HL-60 (cell line): ENCODE results near the gene CCR4.
A peak's percentile ranks its signal among the peaks of the same experiment; 100 is the strongest.
"Not testable (repeated sequence)": the region's sequence is repeated elsewhere in the genome, so short reads cannot be mapped to it uniquely, and the experiment has no call there.

Experiments used
- DNase-seq, 2 experiments: peaks; one replicate each; pipeline ENCODE4 v3.0.0-alpha.2; 2010 to 2020; ENCODE audit warnings: low read depth in 1 of 2, low spot score in 1 of 2
- H3K27ac ChIP-seq: fragments of 250-450 bp; sonication (Bioruptor Pico); replicated peaks from 2 replicates; pipeline ENCODE4 v1.5.1; 2020; ENCODE audit warnings: mild to moderate bottlenecking, moderate library complexity
- H3K27me3 ChIP-seq: fragments of 250-450 bp; sonication (Bioruptor Pico); 2 replicates; pipeline ENCODE4 v1.5.1; 2021; ENCODE audit warnings: mild to moderate bottlenecking, moderate library complexity; ENCODE audit not compliant: insufficient read depth, poor library complexity, severe bottlenecking
- H3K4me3 ChIP-seq: replicated peaks from 2 replicates; pipeline ENCODE4 v1.5.1; 2011; ENCODE audit warnings: mild to moderate bottlenecking, control low read depth, low read length; ENCODE audit not compliant: insufficient read depth
- CTCF ChIP-seq: IDR thresholded peaks from one replicate; pipeline ENCODE4 v1.5.1; 2011; ENCODE audit warnings: low read length, control low read depth, inconsistent platforms; ENCODE audit not compliant: insufficient read depth
- GABPA ChIP-seq: IDR thresholded peaks from 2 replicates; pipeline ENCODE4 v1.6.1; 2012; ENCODE audit warnings: low read depth
- POLR2AphosphoS5 ChIP-seq: IDR thresholded peaks from 2 replicates; pipeline ENCODE4 v1.6.1; 2012; ENCODE audit warnings: low read depth
- SPI1 ChIP-seq: IDR thresholded peaks from 2 replicates; pipeline ENCODE4 v1.6.1; 2012; ENCODE audit warnings: low read depth, mild to moderate bottlenecking, borderline replicate concordance
- long read RNA-seq: library from polyadenylated mRNA; unstranded; transcript quantifications from one replicate; pipeline ENCODE4 v2.0.0, GENCODE V29; 2020
- TF ChIP-seq, protein P1 (sequence below): IDR thresholded peaks from 2 replicates; pipeline ENCODE4 v1.6.1; 2012; ENCODE audit warnings: low read depth; ENCODE audit not compliant: insufficient replicate concordance

Gene CCR4
- long read RNA-seq, result 0 reads

- no peak for DNase-seq
- Histone ChIP-seq H3K27ac (no peak within 1 kb of the TSS), H3K4me3 (no peak within 1 kb of the TSS), H3K27me3 (no peaks in the 10 kb centered on the region)
- TF ChIP-seq, protein P1, sequence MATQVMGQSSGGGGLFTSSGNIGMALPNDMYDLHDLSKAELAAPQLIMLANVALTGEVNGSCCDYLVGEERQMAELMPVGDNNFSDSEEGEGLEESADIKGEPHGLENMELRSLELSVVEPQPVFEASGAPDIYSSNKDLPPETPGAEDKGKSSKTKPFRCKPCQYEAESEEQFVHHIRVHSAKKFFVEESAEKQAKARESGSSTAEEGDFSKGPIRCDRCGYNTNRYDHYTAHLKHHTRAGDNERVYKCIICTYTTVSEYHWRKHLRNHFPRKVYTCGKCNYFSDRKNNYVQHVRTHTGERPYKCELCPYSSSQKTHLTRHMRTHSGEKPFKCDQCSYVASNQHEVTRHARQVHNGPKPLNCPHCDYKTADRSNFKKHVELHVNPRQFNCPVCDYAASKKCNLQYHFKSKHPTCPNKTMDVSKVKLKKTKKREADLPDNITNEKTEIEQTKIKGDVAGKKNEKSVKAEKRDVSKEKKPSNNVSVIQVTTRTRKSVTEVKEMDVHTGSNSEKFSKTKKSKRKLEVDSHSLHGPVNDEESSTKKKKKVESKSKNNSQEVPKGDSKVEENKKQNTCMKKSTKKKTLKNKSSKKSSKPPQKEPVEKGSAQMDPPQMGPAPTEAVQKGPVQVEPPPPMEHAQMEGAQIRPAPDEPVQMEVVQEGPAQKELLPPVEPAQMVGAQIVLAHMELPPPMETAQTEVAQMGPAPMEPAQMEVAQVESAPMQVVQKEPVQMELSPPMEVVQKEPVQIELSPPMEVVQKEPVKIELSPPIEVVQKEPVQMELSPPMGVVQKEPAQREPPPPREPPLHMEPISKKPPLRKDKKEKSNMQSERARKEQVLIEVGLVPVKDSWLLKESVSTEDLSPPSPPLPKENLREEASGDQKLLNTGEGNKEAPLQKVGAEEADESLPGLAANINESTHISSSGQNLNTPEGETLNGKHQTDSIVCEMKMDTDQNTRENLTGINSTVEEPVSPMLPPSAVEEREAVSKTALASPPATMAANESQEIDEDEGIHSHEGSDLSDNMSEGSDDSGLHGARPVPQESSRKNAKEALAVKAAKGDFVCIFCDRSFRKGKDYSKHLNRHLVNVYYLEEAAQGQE, result no peak
- no peak for TF ChIP-seq POLR2AphosphoS5
- no peak for TF ChIP-seq CTCF
- no peak for TF ChIP-seq GABPA
- TF ChIP-seq SPI1, result no peak
Measured at GRCh38 chr3:32951410-32951811, at the start of gene CCR4. TSS of gene CCR4 (plus strand) at chr3:32951644. CDS start at chr3:32953423, 1,779 bp downstream.

- H3K27ac ChIP-seq, H3K27me3 ChIP-seq: not testable (repeated sequence)
- peak overlapping the region; percentile 30 for H3K4me3 ChIP-seq
- DNase-seq, result peak in 1 of 2 experiments; percentile 30
Measured at GRCh38 chr3:32902887-32903371, 48.5 kb upstream of the CCR4 start.

GRCh38 chr3:32903953-32904352, 47.5 kb upstream of the CCR4 start:
- Histone ChIP-seq H3K27ac (no peak overlapping the region), H3K27me3 (no peaks in the 10 kb centered on the region), H3K4me3 (no peak overlapping the region)
- TF ChIP-seq CTCF (no peak), SPI1 (no peak), POLR2AphosphoS5 (no peak), GABPA (no peak)
- TF ChIP-seq, protein P1, result no peak
- DNase-seq, result no peak

GRCh38 chr3:32909999-32910398, 41.4 kb upstream of the CCR4 start:
- H3K27ac ChIP-seq, result no peak overlapping the region
- H3K27me3 ChIP-seq, result no peaks in the 10 kb centered on the region
- no peak for TF ChIP-seq GABPA
- no peak for TF ChIP-seq POLR2AphosphoS5
- TF ChIP-seq, protein P1, result no peak
- TF ChIP-seq SPI1, result no peak
- no peak for TF ChIP-seq CTCF
- DNase-seq, result no peak
- H3K4me3 ChIP-seq, result no peak overlapping the region
